ENCODE measurements around the gene ST6GALNAC6. TPM values are rescaled to one million over a fixed set of nuclear protein-coding genes. Genes with fewer than 3 reads are reported as not detected.

The ST6GALNAC6 gene
- total RNA-seq, 1 donor from 2014 or later, result 32.6 TPM

- peaks cover 4% of the 10 kb centered on the region for H3K27me3 Mint-ChIP-seq
Measured at GRCh38 chr9:127917603-127918002, 18.2 kb upstream of the ST6GALNAC6 start.

GRCh38 chr9:127916720-127917581 lies 17.5 kb upstream of the ST6GALNAC6 start, which contains the start of gene ST6GALNAC4:
ST6GALNAC4 (minus strand) TSS chr9:127917041; CDS start chr9:127916419, 622 bp downstream.
- Mint-ChIP-seq H3K4me1 (ENCODE audit: unreplicated experiment) (peaks cover 23% of the 10 kb centered on the region), H3K36me3 (no peaks in the 10 kb centered on the region)
- peak; percentile 94 for DNase-seq (ENCODE audit: extremely low spot score, unreplicated experiment)

More at GRCh38 chr9:127917603-127918002, 18.2 kb upstream of the ST6GALNAC6 start:
- Mint-ChIP-seq H3K36me3 (no peaks in the 10 kb centered on the region), H3K27ac (no peak overlapping the region), H3K4me3 (no peak overlapping the region), H3K9me3 (no peaks in the 10 kb centered on the region), H3K4me1 (ENCODE audit: unreplicated experiment) (peaks cover 23% of the 10 kb centered on the region)
- DNase-seq (ENCODE audit: extremely low spot score, unreplicated experiment), result no peak
- no peak for TF ChIP-seq CTCF (conservative IDR thresholded peaks at IDR 0.05)

GRCh38 chr9:127915801-127916719 lies 16.7 kb upstream of the ST6GALNAC6 start:
- peaks cover 24% of the 10 kb centered on the region for H3K4me1 Mint-ChIP-seq (ENCODE audit: unreplicated experiment)
- no peaks in the 10 kb centered on the region for H3K9me3 Mint-ChIP-seq
- no peaks in the 10 kb centered on the region for H3K27me3 Mint-ChIP-seq
- no peak for TF ChIP-seq CTCF (conservative IDR thresholded peaks at IDR 0.05)
- peak overlapping the region; percentile 84 for H3K4me3 Mint-ChIP-seq
- no peak overlapping the region for H3K27ac Mint-ChIP-seq
- H3K36me3 Mint-ChIP-seq, result peaks cover under 1% of the 10 kb centered on the region
- DNase-seq (ENCODE audit: extremely low spot score, unreplicated experiment), result no peak

More at GRCh38 chr9:127916720-127917581, 17.5 kb upstream of the ST6GALNAC6 start, which contains the start of gene ST6GALNAC4:
- Mint-ChIP-seq H3K27ac (no peak within 1 kb of the TSS), H3K9me3 (no peaks in the 10 kb centered on the region), H3K27me3 (no peaks in the 10 kb centered on the region), H3K4me3 (peak within 1 kb of the TSS; percentile 84)
- TF ChIP-seq CTCF (conservative IDR thresholded peaks at IDR 0.05), result no peak

GRCh38 chr9:127915325-127915752 lies 15.9 kb upstream of the ST6GALNAC6 start:
- H3K9me3 Mint-ChIP-seq, result no peaks in the 10 kb centered on the region
- no peak overlapping the region for H3K4me3 Mint-ChIP-seq
- no peak for TF ChIP-seq CTCF (conservative IDR thresholded peaks at IDR 0.05)
- no peaks in the 10 kb centered on the region for H3K27me3 Mint-ChIP-seq
- no peak for DNase-seq (ENCODE audit: extremely low spot score, unreplicated experiment)
- peaks cover 5% of the 10 kb centered on the region for H3K36me3 Mint-ChIP-seq
- peaks cover 30% of the 10 kb centered on the region for H3K4me1 Mint-ChIP-seq (ENCODE audit: unreplicated experiment)
- no peak overlapping the region for H3K27ac Mint-ChIP-seq

GRCh38 chr9:127913682-127914081 lies 14.3 kb upstream of the ST6GALNAC6 start:
- no peaks in the 10 kb centered on the region for H3K27me3 Mint-ChIP-seq
- H3K4me3 Mint-ChIP-seq, result no peak overlapping the region
- no peak overlapping the region for H3K27ac Mint-ChIP-seq
- TF ChIP-seq CTCF (conservative IDR thresholded peaks at IDR 0.05), result no peak
- no peaks in the 10 kb centered on the region for H3K9me3 Mint-ChIP-seq
- H3K4me1 Mint-ChIP-seq (ENCODE audit: unreplicated experiment), result peaks cover 20% of the 10 kb centered on the region
- DNase-seq (ENCODE audit: extremely low spot score, unreplicated experiment), result no peak
- H3K36me3 Mint-ChIP-seq, result peaks cover 5% of the 10 kb centered on the region

Data from type B pancreatic cell (in vitro differentiated cells).